HEK293T (cell line): ENCODE data around the gene BNIP3.

ENCODE experiments used
- CTCF ChIA-PET: fragments of 350-600 bp; formaldehyde crosslinking; extraction: SDS; loops from one replicate; lab custom pipeline; 2021; ENCODE audit warnings: antibody characterized with exemption, inconsistent platforms; lab: Yijun Ruan, JAX
- POLR2A ChIA-PET: fragments of 350-600 bp; formaldehyde crosslinking; extraction: SDS; loops from one replicate; lab custom pipeline; 2020; ENCODE audit warnings: antibody characterized with exemption, inconsistent platforms; lab: Yijun Ruan, JAX
- DNase-seq: peaks from one replicate; pipeline ENCODE4 v3.0.0; 2012; ENCODE audit warnings: mixed read lengths; ENCODE audit errors: extremely low spot score
- ARNT ChIP-seq: fragments of 450-650 bp; IDR thresholded peaks from 2 replicates; pipeline ENCODE4 v1.6.1; 2017; ENCODE audit warnings: mild to moderate bottlenecking
- BHLHE40 ChIP-seq: fragments of 450-650 bp; IDR thresholded peaks from 2 replicates; pipeline ENCODE4 v1.6.1; 2016; ENCODE audit warnings: mild to moderate bottlenecking, moderate library complexity, borderline replicate concordance
- CTBP1 ChIP-seq: fragments of 450-650 bp; IDR thresholded peaks from 2 replicates; pipeline ENCODE4 v1.6.1; 2016; ENCODE audit warnings: borderline replicate concordance
- ELF4 ChIP-seq: fragments of 450-650 bp; IDR thresholded peaks from 2 replicates; pipeline ENCODE4 v1.6.1; 2017; ENCODE audit warnings: antibody characterized with exemption
- FOXA1 ChIP-seq: fragments of 450-650 bp; IDR thresholded peaks from 2 replicates; pipeline ENCODE4 v1.6.1; 2016; ENCODE audit warnings: mild to moderate bottlenecking
- FOXK2 ChIP-seq: fragments of 450-650 bp; IDR thresholded peaks from 2 replicates; pipeline ENCODE4 v1.6.1; 2016; ENCODE audit warnings: mild to moderate bottlenecking
- FOXM1 ChIP-seq: fragments of 450-650 bp; IDR thresholded peaks from 2 replicates; pipeline ENCODE4 v1.6.1; 2017; ENCODE audit warnings: mild to moderate bottlenecking, borderline replicate concordance
- HDGF ChIP-seq: fragments of 450-650 bp; IDR thresholded peaks from 2 replicates; pipeline ENCODE4 v1.6.1; 2017; ENCODE audit warnings: antibody characterized with exemption, borderline replicate concordance
- L3MBTL2 ChIP-seq: fragments of 450-650 bp; conservative IDR thresholded peaks from 2 replicates; pipeline ENCODE4 v1.6.1; 2016; ENCODE audit warnings: mild to moderate bottlenecking
- LEF1 ChIP-seq: fragments of 450-650 bp; IDR thresholded peaks from 2 replicates; pipeline ENCODE4 v1.6.1; 2017; ENCODE audit warnings: mild to moderate bottlenecking, borderline replicate concordance
- NFRKB ChIP-seq: fragments of 450-650 bp; IDR thresholded peaks from 2 replicates; pipeline ENCODE4 v1.6.1; 2016; ENCODE audit warnings: mild to moderate bottlenecking, moderate library complexity
- SP1 ChIP-seq: fragments of 450-650 bp; IDR thresholded peaks from 2 replicates; pipeline ENCODE4 v1.6.1; 2017
- SUZ12 ChIP-seq: fragments of 450-650 bp; IDR thresholded peaks from 2 replicates; pipeline ENCODE4 v1.6.1; 2016; ENCODE audit warnings: mild to moderate bottlenecking
- TARDBP ChIP-seq: fragments of 450-650 bp; IDR thresholded peaks from 2 replicates; pipeline ENCODE4 v1.6.1; 2016
- ZNF384 ChIP-seq: fragments of 450-650 bp; IDR thresholded peaks from 2 replicates; pipeline ENCODE4 v1.6.1; 2016
- TF ChIP-seq, protein P1 (sequence below): fragments of 450-650 bp; IDR thresholded peaks from 2 replicates; pipeline ENCODE4 v1.6.1; 2016

Gene BNIP3, protein sequence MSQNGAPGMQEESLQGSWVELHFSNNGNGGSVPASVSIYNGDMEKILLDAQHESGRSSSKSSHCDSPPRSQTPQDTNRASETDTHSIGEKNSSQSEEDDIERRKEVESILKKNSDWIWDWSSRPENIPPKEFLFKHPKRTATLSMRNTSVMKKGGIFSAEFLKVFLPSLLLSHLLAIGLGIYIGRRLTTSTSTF

DNA sequence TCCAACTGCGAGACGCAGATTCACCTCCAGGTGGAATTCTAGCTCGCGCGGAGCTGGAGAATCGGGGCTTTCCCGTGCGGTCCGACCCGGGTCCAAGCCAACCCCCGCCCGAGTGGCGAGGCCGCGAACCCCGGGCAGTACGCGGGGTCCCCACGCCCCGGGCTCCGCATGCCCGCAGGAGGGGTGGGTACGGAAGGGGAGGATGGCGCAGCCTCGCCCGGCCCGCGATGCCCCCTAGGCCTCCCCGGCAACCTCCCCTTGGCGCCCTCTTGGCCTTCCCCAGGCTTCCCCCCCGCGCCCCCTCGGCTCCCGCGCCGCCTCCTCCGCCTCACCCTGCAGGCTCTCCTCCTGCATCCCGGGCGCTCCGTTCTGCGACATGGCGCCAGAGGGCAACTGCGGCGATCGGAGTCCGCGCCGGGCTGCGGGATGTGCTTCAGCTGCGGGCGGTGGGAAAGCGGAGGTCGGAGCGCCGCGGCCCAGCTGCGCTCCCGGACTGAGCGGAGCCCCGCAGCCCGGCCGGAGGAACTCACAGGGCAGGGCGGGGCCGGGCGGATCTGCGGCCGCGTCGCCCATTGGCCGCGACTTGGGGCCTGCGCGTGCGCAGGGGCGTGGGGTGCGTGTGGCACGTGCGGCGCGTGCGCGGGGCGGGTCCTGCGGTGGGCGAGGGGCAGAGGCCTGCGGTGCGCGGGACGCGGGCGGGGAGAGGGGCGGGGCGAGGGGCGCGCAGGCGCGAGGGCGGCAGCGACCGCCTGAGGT is at the start of gene BNIP3:
BNIP3 (minus strand) TSS at position 495 of the 756 bp plus-strand sequence; CDS start at position 378, 117 bp downstream.
- ChIA-PET CTCF (interaction anchor here (1.8 kb wide), 1 partner anchor 41 kb away, joined by 7 read pairs; no protein-coding TSS in a partner anchor), POLR2A (interaction anchor here (1.0 kb wide), 2 partner anchors 16 to 76 kb away, joined by 3 read pairs; no protein-coding TSS in a partner anchor)
- TF ChIP-seq L3MBTL2 (peak; percentile 36; the same call in 1 of the 2 replicates), CTBP1 (no peak), LEF1 (0 out of 2 replicates have a peak, but pooled peaks have one; percentile 26), FOXM1 (0 out of 2 replicates have a peak, but pooled peaks have one; percentile 8)
- DNase-seq: peak; percentile 100

DNA sequence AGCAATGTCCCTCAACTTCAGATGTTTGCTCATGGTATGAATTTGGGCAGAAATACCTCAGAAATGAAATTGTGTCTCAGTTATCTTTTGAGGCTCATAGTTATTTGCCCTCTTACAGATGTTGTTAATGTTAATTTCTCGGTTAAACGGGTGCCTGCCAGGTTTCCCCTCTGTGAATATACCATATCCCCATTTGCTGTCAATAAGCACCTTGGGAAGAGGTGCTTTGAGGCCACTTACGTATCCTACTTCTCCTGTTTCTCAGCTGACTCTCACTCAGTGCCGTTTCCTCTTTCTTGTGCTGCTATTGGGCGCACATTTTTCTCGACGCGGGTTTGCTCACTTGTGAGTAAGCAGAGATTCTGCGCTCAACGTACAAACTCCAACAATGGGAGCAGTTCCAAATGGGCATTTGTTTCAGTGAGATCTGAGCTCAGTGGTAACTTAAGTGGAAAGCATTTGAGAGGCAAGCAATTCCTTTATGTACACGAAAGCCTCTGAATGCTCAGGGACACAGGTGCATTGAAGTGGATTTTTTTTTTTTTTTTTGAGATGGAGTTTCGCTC is 49.3 kb upstream of the BNIP3 start:
- ChIA-PET CTCF (interaction anchor here (1.0 kb wide), 1 partner anchor 8 kb away, joined by 3 read pairs; no protein-coding TSS in a partner anchor), POLR2A (no interaction called here)
- no peak for DNase-seq
- TF ChIP-seq FOXM1: no peak
- TF ChIP-seq FOXA1: no peak
- TF ChIP-seq SP1: no peak
- TF ChIP-seq ELF4: no peak
- TF ChIP-seq NFRKB: no peak
- TF ChIP-seq, protein P1, sequence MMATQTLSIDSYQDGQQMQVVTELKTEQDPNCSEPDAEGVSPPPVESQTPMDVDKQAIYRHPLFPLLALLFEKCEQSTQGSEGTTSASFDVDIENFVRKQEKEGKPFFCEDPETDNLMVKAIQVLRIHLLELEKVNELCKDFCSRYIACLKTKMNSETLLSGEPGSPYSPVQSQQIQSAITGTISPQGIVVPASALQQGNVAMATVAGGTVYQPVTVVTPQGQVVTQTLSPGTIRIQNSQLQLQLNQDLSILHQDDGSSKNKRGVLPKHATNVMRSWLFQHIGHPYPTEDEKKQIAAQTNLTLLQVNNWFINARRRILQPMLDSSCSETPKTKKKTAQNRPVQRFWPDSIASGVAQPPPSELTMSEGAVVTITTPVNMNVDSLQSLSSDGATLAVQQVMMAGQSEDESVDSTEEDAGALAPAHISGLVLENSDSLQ: no peak
- no peak for TF ChIP-seq BHLHE40
- no peak for TF ChIP-seq FOXK2
- no peak for TF ChIP-seq LEF1
- TF ChIP-seq CTBP1: no peak
- no peak for TF ChIP-seq ZNF384
- TF ChIP-seq HDGF: no peak
- TF ChIP-seq ARNT: no peak
- TF ChIP-seq L3MBTL2: no peak
- no peak for TF ChIP-seq TARDBP
- no peak for TF ChIP-seq SUZ12

DNA sequence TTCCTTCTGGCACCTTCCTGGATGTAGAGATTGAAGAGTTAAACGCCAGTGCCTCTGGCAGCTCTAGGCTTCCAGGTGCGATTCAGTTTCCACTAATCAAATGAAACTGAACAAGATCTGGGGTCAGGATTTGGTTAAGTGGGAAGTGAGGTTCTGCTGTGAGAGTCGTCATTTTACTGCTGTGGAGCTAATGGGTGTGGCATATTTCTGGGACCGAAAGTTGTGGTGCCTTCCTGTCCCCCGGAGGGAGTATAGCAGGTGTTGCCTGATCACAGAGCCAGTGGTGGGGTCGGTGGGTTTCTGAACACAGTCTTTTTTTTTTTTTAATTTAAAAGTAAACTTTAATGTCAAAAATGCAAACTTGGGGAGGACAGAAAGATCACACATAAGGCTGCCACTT is 47.0 kb upstream of the BNIP3 start:
- ChIA-PET CTCF (no interaction called here), POLR2A (no interaction called here)
- no peak for DNase-seq
- TF ChIP-seq L3MBTL2 (no peak), SUZ12 (no peak), FOXA1 (no peak), BHLHE40 (no peak), ELF4 (no peak), ARNT (no peak), FOXK2 (no peak), HDGF (no peak), FOXM1 (no peak), NFRKB (no peak)
- TF ChIP-seq, protein P1: no peak

DNA sequence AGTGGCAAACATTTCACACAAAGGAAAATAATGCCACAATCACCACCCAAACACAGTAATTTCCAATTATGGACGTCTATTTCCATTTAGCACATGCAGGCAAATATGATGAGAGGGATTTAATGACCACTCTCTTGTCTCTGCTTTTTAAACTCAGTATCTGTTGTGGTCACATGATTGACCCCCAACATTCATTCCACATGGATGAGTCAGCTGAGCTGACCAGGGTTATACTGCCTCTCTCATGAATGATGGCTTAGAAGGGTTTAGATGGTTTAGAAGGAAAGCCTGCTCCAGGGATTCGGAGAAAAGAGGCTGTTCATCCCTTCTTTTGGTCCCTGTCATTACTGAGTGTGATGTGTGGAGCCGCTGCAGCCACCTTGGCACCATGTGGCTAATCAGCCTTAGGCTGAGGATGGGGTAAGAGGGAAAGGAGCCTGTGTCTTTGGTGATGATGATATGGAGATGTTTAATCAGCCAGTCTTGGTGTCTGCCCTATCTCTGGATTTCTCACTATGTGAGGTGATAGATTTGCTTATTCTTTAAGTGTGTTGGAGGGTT is 45.8 kb upstream of the BNIP3 start:
- no peak for TF ChIP-seq L3MBTL2
- TF ChIP-seq SP1: no peak
- no peak for TF ChIP-seq HDGF
- no peak for TF ChIP-seq SUZ12
- no peak for TF ChIP-seq ZNF384
- no peak for TF ChIP-seq ELF4
- no peak for TF ChIP-seq TARDBP
- TF ChIP-seq, protein P1: no peak
- TF ChIP-seq CTBP1: no peak
- no peak for TF ChIP-seq FOXK2
- no peak for TF ChIP-seq FOXM1
- no peak for TF ChIP-seq FOXA1
- ChIA-PET CTCF (no interaction called here), POLR2A (no interaction called here)
- DNase-seq: no peak

DNA sequence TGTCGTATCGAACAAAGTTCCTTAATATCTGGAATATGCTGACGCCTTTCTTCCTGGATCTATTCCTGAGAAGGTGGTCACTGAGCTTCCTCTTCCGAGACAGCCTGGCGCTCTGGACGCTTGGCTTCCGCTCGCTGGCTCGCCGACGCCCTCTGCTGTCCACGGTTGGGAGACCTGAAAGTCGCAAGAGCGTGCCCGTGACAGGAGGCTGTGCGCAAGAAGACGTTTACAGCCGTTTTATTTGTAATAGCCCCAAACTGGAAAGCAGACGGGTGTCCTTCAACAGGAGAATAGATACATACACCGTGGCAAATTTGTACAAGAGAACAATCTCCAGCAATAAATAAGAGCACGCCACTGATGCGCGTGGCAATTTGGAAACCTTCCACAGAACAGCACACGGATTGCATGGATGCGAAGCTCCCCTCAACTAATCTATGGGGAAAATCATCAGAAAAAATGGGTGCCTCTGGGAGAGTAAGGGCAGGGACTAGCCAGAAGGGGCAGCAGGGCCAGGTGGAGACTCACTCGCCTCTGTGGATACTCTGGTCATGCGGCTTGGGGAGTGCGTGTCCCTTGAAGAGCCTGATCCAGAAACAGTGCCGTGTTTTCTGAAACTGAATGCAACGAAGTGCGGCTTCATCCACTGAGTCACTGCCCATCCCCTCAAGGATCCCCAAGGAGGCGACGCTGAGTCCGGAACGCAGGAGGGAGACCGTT is 41.5 kb upstream of the BNIP3 start:
- DNase-seq: peak; percentile 92
- POLR2A ChIA-PET: no interaction called here
- CTCF ChIA-PET: interaction anchor here (0.5 to 1.9 kb wide), 27 partner anchors 8 to 1711 kb away, joined by 3 to 14 read pairs (median 4); partner anchors contain the start of gene BNIP3
- TF ChIP-seq ZNF384 (no peak), ARNT (no peak), SUZ12 (no peak), ELF4 (no peak), BHLHE40 (no peak), L3MBTL2 (no peak)
- TF ChIP-seq, protein P1: peak; percentile 2; the same call in 1 of the 2 replicates
